T-cell (primary cell): ENCODE data around the gene ANKRD22. TPM values are rescaled to one million over a fixed set of nuclear protein-coding genes. Genes with fewer than 3 reads are reported as not detected.

ENCODE experiments used
- ATAC-seq, 4 experiments: fragments of 200-7000 bp in 3 of 4; fragments of 150-1000 bp in 1 of 4; cut with Tn5 transposase; replicated peaks in 1 of 4; 1 replicate in 3 of 4; 2 replicates in 1 of 4; pipeline ENCODE4 v1.10.0; 2021; ENCODE audit warnings: moderate library complexity in 3 of 4, mild to moderate bottlenecking in 2 of 4, moderate number of reproducible peaks in 1 of 4
- CTCF ChIA-PET, 2 donors: fragments of 300-600 bp; sonication (Branson Sonifier 250); formaldehyde crosslinking; loops; one replicate each; lab custom pipeline; 2022; ENCODE audit warnings: antibody characterized with exemption in 2 of 2; lab: Charles Lee
- POLR2A ChIA-PET, 2 donors: fragments of 300-600 bp; sonication (Branson Sonifier 250); formaldehyde crosslinking; loops; one replicate each; lab custom pipeline; 2022; ENCODE audit warnings: antibody characterized with exemption in 2 of 2; lab: Charles Lee
- DNase-seq, 35 experiments: peaks; one replicate each; pipeline versions ENCODE4 v3.0.0 to v3.0.0-alpha.2; 2013 to 2023
- H3K27ac ChIP-seq: one replicate; pipeline ENCODE4 v1.5.1; 2013; ENCODE audit warnings: low read length
- H3K27me3 ChIP-seq, 2 experiments: replicated peaks in 1 of 2; 1 replicate in 1 of 2; 2 replicates in 1 of 2; pipeline versions ENCODE4 v1.6.1 to v1.7.0; 2013; ENCODE audit warnings: low read length in 1 of 2, mixed read lengths in 1 of 2; ENCODE audit not compliant: control insufficient read depth in 2 of 2, insufficient read depth in 2 of 2; ENCODE audit errors: extremely low read depth in 1 of 2
- H3K36me3 ChIP-seq, 2 donors: 1 replicate in 1 of 2; 2 replicates in 1 of 2; pipeline versions ENCODE4 v1.6.1 to v1.7.0; 2013; ENCODE audit warnings: low read length in 1 of 2; ENCODE audit not compliant: control insufficient read depth in 2 of 2, insufficient read depth in 1 of 2; ENCODE audit errors: extremely low read depth in 1 of 2
- H3K4me1 ChIP-seq, 2 experiments: 1 replicate in 1 of 2; 2 replicates in 1 of 2; pipeline versions ENCODE4 v1.6.1 to v1.7.0; 2013; ENCODE audit warnings: low read length in 2 of 2, mixed read lengths in 1 of 2; ENCODE audit not compliant: insufficient read depth in 2 of 2, control insufficient read depth in 1 of 2; ENCODE audit errors: extremely low read depth in 1 of 2
- H3K4me3 ChIP-seq, 2 donors: 1 replicate in 1 of 2; 2 replicates in 1 of 2; pipeline versions ENCODE4 v1.5.1 to v1.7.0; 2013; ENCODE audit warnings: mild to moderate bottlenecking in 2 of 2, low read length in 1 of 2, moderate library complexity in 1 of 2; ENCODE audit not compliant: control insufficient read depth in 1 of 2; ENCODE audit errors: extremely low read depth in 1 of 2
- H3K9me3 ChIP-seq: 2 replicates; pipeline ENCODE4 v1.7.0; 2013
- H3K27ac Mint-ChIP-seq, 2 donors: one replicate each; pipeline ENCODE4 v1.8.0; 2020 to 2021; ENCODE audit warnings: mild to moderate bottlenecking in 2 of 2, mixed read lengths in 2 of 2
- H3K27me3 Mint-ChIP-seq, 2 donors: one replicate each; pipeline ENCODE4 v1.8.0; 2021 to 2022; ENCODE audit warnings: mixed read lengths in 2 of 2
- H3K36me3 Mint-ChIP-seq: one replicate; pipeline ENCODE4 v1.8.0; 2021; ENCODE audit warnings: mixed read lengths
- H3K4me1 Mint-ChIP-seq, 3 donors: one replicate each; pipeline ENCODE4 v1.8.0; 2020 to 2022; ENCODE audit warnings: mixed read lengths in 3 of 3, mild to moderate bottlenecking in 1 of 3
- H3K4me3 Mint-ChIP-seq, 3 donors: one replicate each; pipeline ENCODE4 v1.8.0; 2020 to 2022; ENCODE audit warnings: mild to moderate bottlenecking in 3 of 3, mixed read lengths in 3 of 3, moderate library complexity in 3 of 3
- H3K9me3 Mint-ChIP-seq, 3 donors: one replicate each; pipeline ENCODE4 v1.8.0; 2020 to 2022; ENCODE audit warnings: mixed read lengths in 3 of 3
- WGBS: methylation state at CpG from one replicate; pipeline ENCODE4 v1.1.5; 2013; ENCODE audit warnings: missing lambda C conversion rate; ENCODE audit not compliant: insufficient coverage; 5-methylcytosine and 5-hydroxymethylcytosine counted together
- total RNA-seq, 35 experiments: library from RNA in 6 of 35; stranded (reverse) in 6 of 35; fragments of 120-200 nt in 1 of 35; gene quantifications; one replicate each; pipeline versions ENCODE4 v1.2.1 to v1.2.4 and lab custom pipeline; 2013 to 2026

ANKRD22 gene
- total RNA-seq, 5 donors from 2014 or later (not counting 1 experiment from before 2014, with no cell fraction given), result not detected

GRCh38 chr10:88805361-88805760 is 46.3 kb downstream of the ANKRD22 start:
- no peak for ATAC-seq
- H3K4me1 Mint-ChIP-seq, result peaks cover 5 to 7% (median 7%) of the 10 kb centered on the region in 3 donors
- no CpG with 5 or more reads among the region's 2 CpGs for WGBS
- Histone ChIP-seq H3K36me3 (no peaks in the 10 kb centered on the region), H3K27me3 (no peaks in the 10 kb centered on the region), H3K4me1 (peaks cover 0 to 3% of the 10 kb centered on the region in 2 experiments), H3K27ac (no peak overlapping the region), H3K4me3 (no peak overlapping the region), H3K9me3 (no peaks in the 10 kb centered on the region)
- H3K4me3 Mint-ChIP-seq, result no peak overlapping the region
- CTCF ChIA-PET, result interaction anchor here in 1 of 2 donors (0.6 to 1.3 kb wide), 2 partner anchors 53 to 240 kb away, joined by 3 read pairs; no protein-coding TSS in a partner anchor
- H3K36me3 Mint-ChIP-seq, result no peaks in the 10 kb centered on the region
- H3K9me3 Mint-ChIP-seq, result no peaks in the 10 kb centered on the region
- POLR2A ChIA-PET, result interaction anchor here in 1 of 2 donors (0.6 kb wide), 1 partner anchor 67 kb away, joined by 3 read pairs; no protein-coding TSS in a partner anchor
- H3K27ac Mint-ChIP-seq, result no peak overlapping the region
- H3K27me3 Mint-ChIP-seq, result no peaks in the 10 kb centered on the region
- DNase-seq, result no peak

DNA sequence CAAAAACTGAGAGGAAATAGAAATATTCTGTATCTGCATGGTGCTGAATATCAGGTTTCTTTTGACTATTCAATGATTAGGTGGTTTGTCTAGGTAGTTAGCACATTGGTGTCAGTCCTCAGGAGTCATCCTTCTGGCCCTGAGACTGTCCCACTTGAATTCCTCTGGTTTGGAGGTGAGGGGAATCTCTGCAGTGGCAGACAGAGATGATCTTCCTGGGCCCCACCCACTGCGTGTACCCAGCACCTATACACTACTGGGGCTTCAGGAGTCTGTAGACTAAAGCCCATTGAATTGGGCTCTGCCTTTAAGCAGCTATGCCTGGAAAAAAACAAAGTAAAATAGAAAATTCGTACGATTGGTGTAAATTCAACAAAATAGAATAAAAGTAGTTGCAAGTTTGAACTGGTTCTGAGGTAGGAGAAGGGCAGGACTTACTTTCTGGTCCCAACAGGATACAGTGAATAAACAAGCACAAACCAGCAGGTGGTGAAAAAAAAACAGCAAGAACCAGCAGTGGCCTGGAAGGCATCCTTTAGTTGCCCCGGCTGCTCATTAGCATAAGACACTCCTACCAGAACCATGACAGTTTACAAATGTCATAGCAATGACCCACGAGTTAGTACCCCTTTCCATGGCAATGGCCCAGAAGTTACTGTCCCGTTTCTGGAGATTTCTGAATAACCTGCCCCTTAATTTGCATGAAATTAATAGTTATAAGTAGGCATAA is 47.4 kb downstream of the ANKRD22 start:
- no peaks in the 10 kb centered on the region for H3K4me1 ChIP-seq
- ATAC-seq (no peak), DNase-seq (no peak)
- WGBS, result 92% methylated on average over 2 of the region's 6 CpGs
- Mint-ChIP-seq H3K9me3 (no peaks in the 10 kb centered on the region), H3K4me3 (no peak overlapping the region), H3K27me3 (no peaks in the 10 kb centered on the region), H3K27ac (no peak overlapping the region), H3K4me1 (no peaks in the 10 kb centered on the region), H3K36me3 (no peaks in the 10 kb centered on the region)
- POLR2A ChIA-PET, result interaction anchor here in 1 of 2 donors (0.7 kb wide), 1 partner anchor 88 kb away, joined by 3 read pairs; no protein-coding TSS in a partner anchor
- H3K36me3 ChIP-seq, result no peaks in the 10 kb centered on the region
- H3K4me3 ChIP-seq, result no peak overlapping the region
- no peaks in the 10 kb centered on the region for H3K27me3 ChIP-seq
- CTCF ChIA-PET, result interaction anchor here in 1 of 2 donors (0.6 to 1.3 kb wide), 2 partner anchors 69 to 239 kb away, joined by 3 to 4 read pairs; no protein-coding TSS in a partner anchor
- no peaks in the 10 kb centered on the region for H3K9me3 ChIP-seq
- no peak overlapping the region for H3K27ac ChIP-seq

- Mint-ChIP-seq H3K27ac (no peak overlapping the region), H3K27me3 (no peaks in the 10 kb centered on the region), H3K4me3 (no peak overlapping the region), H3K36me3 (no peaks in the 10 kb centered on the region), H3K4me1 (no peaks in the 10 kb centered on the region), H3K9me3 (no peaks in the 10 kb centered on the region)
- no peak for DNase-seq
- Histone ChIP-seq H3K4me1 (no peaks in the 10 kb centered on the region), H3K27me3 (no peaks in the 10 kb centered on the region), H3K27ac (no peak overlapping the region), H3K36me3 (no peaks in the 10 kb centered on the region), H3K9me3 (no peaks in the 10 kb centered on the region), H3K4me3 (no peak overlapping the region)
- WGBS, result no CpG with 5 or more reads among the region's 2 CpGs
- no peak for ATAC-seq
- CTCF ChIA-PET, result interaction anchor here in 1 of 2 donors (0.6 kb wide), 1 partner anchor 70 kb away, joined by 4 read pairs; no protein-coding TSS in a partner anchor
- POLR2A ChIA-PET, result interaction anchor here in 1 of 2 donors (0.7 kb wide), 1 partner anchor 89 kb away, joined by 3 read pairs; no protein-coding TSS in a partner anchor
Observed at GRCh38 chr10:88803641-88804040, 48.0 kb downstream of the ANKRD22 start.

DNA sequence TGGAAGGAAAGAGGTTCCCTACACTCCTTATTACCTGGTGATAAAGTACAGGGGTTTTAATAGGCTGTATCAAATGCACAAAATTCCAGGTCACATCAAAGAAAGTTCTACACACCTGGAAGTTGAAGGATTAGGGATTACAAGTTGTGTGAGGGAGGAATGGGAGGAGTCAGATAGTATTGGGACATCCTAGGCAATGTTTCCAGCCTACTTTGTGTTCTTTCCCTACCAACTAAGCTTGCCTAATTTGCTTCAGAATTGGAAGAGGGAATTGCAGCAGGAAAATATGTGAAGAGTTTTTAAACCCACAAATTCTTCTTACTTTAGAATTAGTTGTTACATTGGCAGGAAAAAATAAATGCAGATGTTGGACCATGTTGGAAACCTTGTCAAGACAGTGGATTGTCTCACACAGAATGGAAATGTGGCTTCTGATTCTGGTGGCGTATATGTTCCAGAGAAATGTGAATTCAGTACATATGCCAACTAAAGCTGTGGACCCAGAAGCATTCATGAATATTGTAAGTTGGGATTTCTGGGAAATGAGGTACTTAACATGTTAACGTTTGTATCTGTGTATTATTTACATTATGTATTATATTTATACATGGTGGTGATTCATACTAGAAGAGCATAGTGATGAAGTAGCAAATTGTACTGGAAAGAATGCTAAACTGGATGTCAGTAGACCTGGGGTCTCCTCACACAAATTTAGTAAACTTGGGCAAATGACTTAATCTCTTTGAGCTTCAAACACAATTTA is 48.9 kb downstream of the ANKRD22 start, which contains the start of gene LIPM:
TSS of gene LIPM (plus strand) at position 208 of the 763 bp plus-strand sequence. CDS start at position 375, 167 bp downstream.
- ChIA-PET POLR2A (interaction anchor here (0.5 to 0.6 kb wide), 2 partner anchors 76 to 316 kb away, joined by 4 read pairs; no protein-coding TSS in a partner anchor), CTCF (no interaction called here)
- Mint-ChIP-seq H3K36me3 (no peaks in the 10 kb centered on the region), H3K4me3 (no peak within 1 kb of the TSS), H3K27me3 (no peaks in the 10 kb centered on the region), H3K27ac (no peak within 1 kb of the TSS), H3K9me3 (no peaks in the 10 kb centered on the region), H3K4me1 (no peaks in the 10 kb centered on the region)
- no peaks in the 10 kb centered on the region for H3K4me1 ChIP-seq
- 100% methylated on average over 1 of the region's 2 CpGs for whole genome bisulfite sequencing
- H3K9me3 ChIP-seq, result no peaks in the 10 kb centered on the region
- no peaks in the 10 kb centered on the region for H3K27me3 ChIP-seq
- ATAC-seq (no peak), DNase-seq (no peak)
- no peaks in the 10 kb centered on the region for H3K36me3 ChIP-seq
- H3K4me3 ChIP-seq, result no peak within 1 kb of the TSS
- H3K27ac ChIP-seq, result no peak within 1 kb of the TSS

DNA sequence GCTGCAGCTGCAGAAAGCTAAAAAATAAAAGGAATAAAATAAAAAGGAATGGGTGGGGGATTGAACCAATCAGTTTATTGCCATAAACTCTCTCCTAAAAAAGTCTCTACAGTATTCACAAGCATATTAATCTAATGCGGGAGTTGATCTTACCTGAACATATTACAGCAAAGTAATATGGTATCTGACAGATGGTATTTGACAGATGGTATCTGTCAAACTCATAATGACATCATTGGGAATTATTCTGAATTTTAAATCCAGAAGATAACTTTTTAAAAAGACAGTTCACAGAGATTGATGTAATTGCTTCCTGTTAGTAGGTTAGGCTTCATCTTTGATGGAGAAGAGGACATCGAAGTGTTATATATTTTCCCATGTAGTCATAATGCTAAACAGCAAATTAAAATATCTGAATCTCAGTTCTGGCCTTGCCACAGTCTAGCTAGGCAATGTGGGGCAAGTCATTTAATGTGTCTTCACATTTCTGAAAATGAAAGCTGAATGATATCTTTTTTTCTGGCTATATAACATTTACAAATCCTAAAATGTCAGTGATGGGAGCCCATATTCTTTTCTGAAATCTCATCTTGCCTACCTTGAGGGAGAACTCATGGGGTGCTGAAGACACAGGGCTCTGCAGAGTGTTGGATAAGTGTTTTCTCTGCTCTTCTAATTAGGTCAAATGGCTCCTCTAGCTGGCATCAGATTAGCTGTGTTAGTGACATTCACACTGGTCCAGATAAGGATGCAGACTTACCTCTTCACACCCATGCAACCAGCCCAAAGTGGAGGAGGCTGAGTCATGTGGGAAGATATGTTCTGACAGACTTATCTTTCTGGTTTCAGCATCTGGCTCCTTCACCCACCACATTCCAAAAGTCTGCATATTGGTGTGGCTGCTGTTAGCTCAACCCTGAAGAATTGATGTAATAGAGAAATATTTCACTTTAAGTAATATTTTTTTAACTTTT is 51.2 kb downstream of the ANKRD22 start:
- no peak overlapping the region for H3K27ac ChIP-seq
- H3K4me1 Mint-ChIP-seq, result no peaks in the 10 kb centered on the region
- H3K27me3 ChIP-seq, result no peaks in the 10 kb centered on the region
- H3K4me3 Mint-ChIP-seq, result no peak overlapping the region
- POLR2A ChIA-PET, result no interaction called here
- H3K9me3 Mint-ChIP-seq, result no peaks in the 10 kb centered on the region
- DNase-seq (no peak), ATAC-seq (no peak)
- H3K27ac Mint-ChIP-seq, result no peak overlapping the region
- no peaks in the 10 kb centered on the region for H3K9me3 ChIP-seq
- CTCF ChIA-PET, result no interaction called here
- no peak overlapping the region for H3K4me3 ChIP-seq
- no peaks in the 10 kb centered on the region for H3K4me1 ChIP-seq
- H3K36me3 Mint-ChIP-seq, result no peaks in the 10 kb centered on the region
- WGBS, result no CpG with 5 or more reads among the region's 2 CpGs
- no peaks in the 10 kb centered on the region for H3K36me3 ChIP-seq
- H3K27me3 Mint-ChIP-seq, result no peaks in the 10 kb centered on the region
